GM23338 (cell line): ENCODE measurements around the gene SORBS1. TPM values are rescaled to one million over a fixed set of nuclear protein-coding genes. Genes with fewer than 3 reads are reported as not detected.

Source experiments
- ATAC-seq: fragments of 200-7000 bp; cut with Tn5 transposase; 3 replicates; pipeline ENCODE4 v1.9.1; 2020
- DNase-seq: peaks from one replicate; pipeline ENCODE4 v3.0.0-alpha.2; 2015; ENCODE audit warnings: low spot score
- H2AFZ ChIP-seq: fragments of 200-600 bp; sonication (generic); 2 replicates; pipeline ENCODE4 v1.8.0; 2016; ENCODE audit warnings: antibody characterized with exemption, mild to moderate bottlenecking, moderate library complexity
- H3F3A ChIP-seq: fragments of 200-600 bp; sonication (generic); replicated peaks from 2 replicates; pipeline ENCODE4 v1.8.0; 2017; ENCODE audit warnings: antibody characterized with exemption, mixed run types, low read depth
- H3K27ac ChIP-seq: fragments of 200-600 bp; sonication (generic); 2 replicates; pipeline ENCODE4 v1.6.1; 2016; ENCODE audit warnings: low read depth
- H3K27me3 ChIP-seq: fragments of 200-600 bp; sonication (generic); 2 replicates; pipeline ENCODE4 v1.8.0; 2016; ENCODE audit warnings: mild to moderate bottlenecking, mixed run types, moderate library complexity; ENCODE audit not compliant: insufficient read depth
- H3K36me3 ChIP-seq: fragments of 200-600 bp; sonication (generic); 2 replicates; pipeline ENCODE4 v1.8.0; 2016; ENCODE audit warnings: mild to moderate bottlenecking; ENCODE audit not compliant: insufficient read depth
- H3K4me1 ChIP-seq: fragments of 200-600 bp; sonication (generic); 2 replicates; pipeline ENCODE4 v1.8.0; 2016; ENCODE audit warnings: mild to moderate bottlenecking, moderate library complexity; ENCODE audit not compliant: insufficient read depth
- H3K4me2 ChIP-seq: fragments of 200-600 bp; sonication (generic); 2 replicates; pipeline ENCODE4 v1.7.1; 2017; ENCODE audit warnings: mixed run types
- H3K4me3 ChIP-seq: fragments of 200-600 bp; sonication (generic); 2 replicates; pipeline ENCODE4 v1.6.1; 2016; ENCODE audit warnings: mixed run types
- H3K79me2 ChIP-seq: fragments of 200-600 bp; sonication (generic); replicated peaks from 2 replicates; pipeline ENCODE4 v1.8.0; 2017; ENCODE audit warnings: mild to moderate bottlenecking; ENCODE audit not compliant: insufficient read depth
- H3K9me2 ChIP-seq: fragments of 200-600 bp; sonication (generic); 2 replicates; pipeline ENCODE4 v1.8.0; 2017; ENCODE audit not compliant: insufficient read depth
- H4K20me1 ChIP-seq: fragments of 200-600 bp; sonication (generic); replicated peaks from 2 replicates; pipeline ENCODE4 v1.8.0; 2017; ENCODE audit warnings: mild to moderate bottlenecking; ENCODE audit not compliant: insufficient read depth
- H3K27ac Mint-ChIP-seq: 2 replicates; pipeline ENCODE4 v1.8.0; 2020; ENCODE audit warnings: inconsistent platforms, mild to moderate bottlenecking, moderate library complexity, mixed read lengths
- H3K27me3 Mint-ChIP-seq: 3 replicates; pipeline ENCODE4 v1.8.0; 2022; ENCODE audit warnings: low read depth, mild to moderate bottlenecking, moderate library complexity, mixed read lengths, inconsistent platforms; ENCODE audit not compliant: insufficient read depth, poor library complexity
- H3K36me3 Mint-ChIP-seq: 3 replicates; pipeline ENCODE4 v1.8.0; 2021; ENCODE audit warnings: low read depth, mild to moderate bottlenecking, inconsistent platforms, moderate library complexity, mixed read lengths
- H3K4me1 Mint-ChIP-seq: 3 replicates; pipeline ENCODE4 v1.8.0; 2020; ENCODE audit warnings: mild to moderate bottlenecking, inconsistent platforms, mixed read lengths
- H3K4me3 Mint-ChIP-seq: 3 replicates; pipeline ENCODE4 v1.8.0; 2021; ENCODE audit warnings: moderate library complexity, mild to moderate bottlenecking, inconsistent platforms, mixed read lengths
- H3K9me3 Mint-ChIP-seq: 3 replicates; pipeline ENCODE4 v1.8.0; 2020; ENCODE audit warnings: moderate library complexity, mild to moderate bottlenecking, inconsistent platforms, mixed read lengths
- CREB1 ChIP-seq: fragments of 250-450 bp; sonication (Bioruptor Pico); IDR thresholded peaks from 2 replicates; pipeline ENCODE4 v1.5.0; 2020; ENCODE audit warnings: low read depth, mild to moderate bottlenecking, moderate library complexity
- CTCF ChIP-seq, 2 experiments: fragments of 200-600 bp in 1 of 2; sonication (generic) in 1 of 2; conservative IDR thresholded peaks; 2 replicates each; pipeline versions ENCODE4 v1.5.1 to v1.6.1; 2016 to 2017; ENCODE audit warnings: antibody characterized with exemption in 2 of 2, low read depth in 2 of 2, mild to moderate bottlenecking in 2 of 2, moderate library complexity in 1 of 2
- EZH2 ChIP-seq: fragments of 200-600 bp; sonication (generic); IDR thresholded peaks from one replicate; pipeline ENCODE4 v1.8.0; 2017; ENCODE audit warnings: antibody characterized with exemption, mild to moderate bottlenecking, low read depth; ENCODE audit not compliant: unreplicated experiment
- EZH2phosphoT487 ChIP-seq: fragments of 200-600 bp; sonication (generic); IDR thresholded peaks from one replicate; pipeline ENCODE4 v1.8.1; 2018; ENCODE audit warnings: antibody characterized with exemption; ENCODE audit not compliant: unreplicated experiment
- JUNB ChIP-seq: IDR thresholded peaks from one replicate; pipeline ENCODE4 v1.6.1; 2016; ENCODE audit warnings: antibody characterized with exemption; ENCODE audit not compliant: unreplicated experiment
- NANOG ChIP-seq: IDR thresholded peaks from 2 replicates; pipeline ENCODE4 v1.6.1; 2016; ENCODE audit warnings: antibody characterized with exemption, borderline replicate concordance
- POLR2AphosphoS5 ChIP-seq: IDR thresholded peaks from 2 replicates; pipeline ENCODE4 v1.6.1; 2016; ENCODE audit warnings: antibody characterized with exemption, low read depth
- REST ChIP-seq: IDR thresholded peaks from one replicate; pipeline ENCODE4 v1.6.1; 2018; ENCODE audit warnings: antibody characterized with exemption; ENCODE audit not compliant: unreplicated experiment
- STAT1 ChIP-seq: IDR thresholded peaks from one replicate; pipeline ENCODE4 v1.6.1; 2016; ENCODE audit warnings: antibody characterized with exemption; ENCODE audit not compliant: unreplicated experiment
- ZNF114 ChIP-seq: fragments of 250-450 bp; sonication (Bioruptor Pico); IDR thresholded peaks from 2 replicates; pipeline ENCODE4 v1.5.0; 2020; ENCODE audit warnings: mild to moderate bottlenecking, moderate library complexity
- ZNF331 ChIP-seq: fragments of 250-450 bp; sonication (Bioruptor Pico); IDR thresholded peaks from 2 replicates; pipeline ENCODE4 v1.5.0; 2020; ENCODE audit warnings: low read depth, mild to moderate bottlenecking, moderate library complexity
- polyA plus RNA-seq: library from polyadenylated mRNA; unstranded; fragments of >200 nt; fragmentation: Nextera tagmentation; extraction: Ambion mirVana; gene quantifications from 2 replicates; pipeline ENCODE4 v1.2.1, GENCODE V29; 2016
- total RNA-seq: library from RNA; depleted of rRNA; stranded (reverse); fragments of >200 nt; shearing (Covaris generic); gene quantifications from 2 replicates; pipeline ENCODE4 v1.2.3, GENCODE V29; 2014
- TF ChIP-seq, protein P1 (sequence below): IDR thresholded peaks from 2 replicates; pipeline ENCODE4 v1.6.1; 2016; ENCODE audit warnings: antibody characterized with exemption
- TF ChIP-seq, protein P2 (sequence below): fragments of 250-450 bp; sonication (Bioruptor Pico); IDR thresholded peaks from 2 replicates; pipeline ENCODE4 v1.5.0; 2020; ENCODE audit warnings: mild to moderate bottlenecking, moderate library complexity

The SORBS1 gene
- total and polyA plus RNA-seq, 2 experiments from 2014 or later = 47.7 to 51.5 TPM

DNA sequence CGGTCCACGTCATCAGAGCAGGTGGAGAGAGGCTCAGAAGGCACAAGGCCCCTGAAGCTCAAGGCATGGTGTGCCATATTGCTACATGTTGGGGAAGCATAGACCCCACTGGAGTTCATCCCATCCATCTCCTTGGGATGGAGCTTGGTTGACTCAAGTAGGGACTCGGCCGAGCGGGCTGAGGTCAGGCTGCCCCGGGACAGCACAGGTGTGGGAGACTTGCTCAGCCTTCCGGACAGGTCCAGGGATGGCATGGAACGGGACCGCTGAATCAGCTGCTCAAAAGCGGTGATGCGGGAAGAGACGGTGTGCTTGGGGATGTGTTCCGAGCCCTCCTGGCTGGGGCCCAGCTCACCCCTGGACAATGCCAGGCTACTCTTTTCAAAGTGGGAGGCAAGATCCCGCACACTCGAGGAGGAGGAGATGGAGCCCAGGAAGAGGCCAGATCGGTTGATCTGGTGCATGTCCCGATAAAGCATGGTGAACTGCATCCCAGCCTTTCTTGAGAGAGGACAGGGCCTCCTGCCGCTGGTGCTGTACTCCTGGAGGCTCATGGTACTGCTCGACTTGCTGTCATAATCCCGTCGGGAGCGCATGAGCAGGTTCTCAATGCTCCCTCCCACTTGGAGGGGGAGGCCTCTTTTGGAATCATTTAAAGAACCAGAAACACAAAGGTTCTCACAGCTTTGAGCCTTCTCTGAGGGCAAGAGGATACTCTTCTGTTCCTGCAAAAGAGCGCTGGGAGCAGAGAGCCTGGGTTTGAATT lies 204.8 kb downstream of the SORBS1 start:
- Mint-ChIP-seq H3K36me3 (peaks cover 10% of the 10 kb centered on the region), H3K4me1 (0 out of 3 replicates have a peak, but pooled peaks cover 2% of the 10 kb centered on the region), H3K27ac (no peak overlapping the region), H3K4me3 (no peak overlapping the region), H3K9me3 (no peaks in the 10 kb centered on the region), H3K27me3 (peaks cover 2% of the 10 kb centered on the region)
- Histone ChIP-seq H3K36me3 (peaks cover 9% of the 10 kb centered on the region), H4K20me1 (no peaks in the 10 kb centered on the region), H3K27me3 (no peaks in the 10 kb centered on the region), H3K4me2 (no peak overlapping the region), H3F3A (no peaks in the 10 kb centered on the region), H3K79me2 (no peaks in the 10 kb centered on the region), H3K4me1 (no peaks in the 10 kb centered on the region), H3K9me2 (no peaks in the 10 kb centered on the region), H2AFZ (no peak overlapping the region), H3K27ac (no peak overlapping the region), H3K4me3 (no peak overlapping the region)
- ATAC-seq (no peak), DNase-seq (no peak)
- TF ChIP-seq NANOG (no peak), CTCF (conservative IDR thresholded peaks at IDR 0.05; ENCODE audit: low read depth in 2 of 2) (no peak), STAT1 (no peak), POLR2AphosphoS5 (no peak), CREB1 (CRISPR knock-in tag) (no peak), ZNF114 (no peak), ZNF331 (no peak), REST (no peak), EZH2 (no peak), EZH2phosphoT487 (no peak), JUNB (no peak)
- TF ChIP-seq, protein P1, sequence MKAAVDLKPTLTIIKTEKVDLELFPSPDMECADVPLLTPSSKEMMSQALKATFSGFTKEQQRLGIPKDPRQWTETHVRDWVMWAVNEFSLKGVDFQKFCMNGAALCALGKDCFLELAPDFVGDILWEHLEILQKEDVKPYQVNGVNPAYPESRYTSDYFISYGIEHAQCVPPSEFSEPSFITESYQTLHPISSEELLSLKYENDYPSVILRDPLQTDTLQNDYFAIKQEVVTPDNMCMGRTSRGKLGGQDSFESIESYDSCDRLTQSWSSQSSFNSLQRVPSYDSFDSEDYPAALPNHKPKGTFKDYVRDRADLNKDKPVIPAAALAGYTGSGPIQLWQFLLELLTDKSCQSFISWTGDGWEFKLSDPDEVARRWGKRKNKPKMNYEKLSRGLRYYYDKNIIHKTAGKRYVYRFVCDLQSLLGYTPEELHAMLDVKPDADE = no peak
- TF ChIP-seq, protein P2, sequence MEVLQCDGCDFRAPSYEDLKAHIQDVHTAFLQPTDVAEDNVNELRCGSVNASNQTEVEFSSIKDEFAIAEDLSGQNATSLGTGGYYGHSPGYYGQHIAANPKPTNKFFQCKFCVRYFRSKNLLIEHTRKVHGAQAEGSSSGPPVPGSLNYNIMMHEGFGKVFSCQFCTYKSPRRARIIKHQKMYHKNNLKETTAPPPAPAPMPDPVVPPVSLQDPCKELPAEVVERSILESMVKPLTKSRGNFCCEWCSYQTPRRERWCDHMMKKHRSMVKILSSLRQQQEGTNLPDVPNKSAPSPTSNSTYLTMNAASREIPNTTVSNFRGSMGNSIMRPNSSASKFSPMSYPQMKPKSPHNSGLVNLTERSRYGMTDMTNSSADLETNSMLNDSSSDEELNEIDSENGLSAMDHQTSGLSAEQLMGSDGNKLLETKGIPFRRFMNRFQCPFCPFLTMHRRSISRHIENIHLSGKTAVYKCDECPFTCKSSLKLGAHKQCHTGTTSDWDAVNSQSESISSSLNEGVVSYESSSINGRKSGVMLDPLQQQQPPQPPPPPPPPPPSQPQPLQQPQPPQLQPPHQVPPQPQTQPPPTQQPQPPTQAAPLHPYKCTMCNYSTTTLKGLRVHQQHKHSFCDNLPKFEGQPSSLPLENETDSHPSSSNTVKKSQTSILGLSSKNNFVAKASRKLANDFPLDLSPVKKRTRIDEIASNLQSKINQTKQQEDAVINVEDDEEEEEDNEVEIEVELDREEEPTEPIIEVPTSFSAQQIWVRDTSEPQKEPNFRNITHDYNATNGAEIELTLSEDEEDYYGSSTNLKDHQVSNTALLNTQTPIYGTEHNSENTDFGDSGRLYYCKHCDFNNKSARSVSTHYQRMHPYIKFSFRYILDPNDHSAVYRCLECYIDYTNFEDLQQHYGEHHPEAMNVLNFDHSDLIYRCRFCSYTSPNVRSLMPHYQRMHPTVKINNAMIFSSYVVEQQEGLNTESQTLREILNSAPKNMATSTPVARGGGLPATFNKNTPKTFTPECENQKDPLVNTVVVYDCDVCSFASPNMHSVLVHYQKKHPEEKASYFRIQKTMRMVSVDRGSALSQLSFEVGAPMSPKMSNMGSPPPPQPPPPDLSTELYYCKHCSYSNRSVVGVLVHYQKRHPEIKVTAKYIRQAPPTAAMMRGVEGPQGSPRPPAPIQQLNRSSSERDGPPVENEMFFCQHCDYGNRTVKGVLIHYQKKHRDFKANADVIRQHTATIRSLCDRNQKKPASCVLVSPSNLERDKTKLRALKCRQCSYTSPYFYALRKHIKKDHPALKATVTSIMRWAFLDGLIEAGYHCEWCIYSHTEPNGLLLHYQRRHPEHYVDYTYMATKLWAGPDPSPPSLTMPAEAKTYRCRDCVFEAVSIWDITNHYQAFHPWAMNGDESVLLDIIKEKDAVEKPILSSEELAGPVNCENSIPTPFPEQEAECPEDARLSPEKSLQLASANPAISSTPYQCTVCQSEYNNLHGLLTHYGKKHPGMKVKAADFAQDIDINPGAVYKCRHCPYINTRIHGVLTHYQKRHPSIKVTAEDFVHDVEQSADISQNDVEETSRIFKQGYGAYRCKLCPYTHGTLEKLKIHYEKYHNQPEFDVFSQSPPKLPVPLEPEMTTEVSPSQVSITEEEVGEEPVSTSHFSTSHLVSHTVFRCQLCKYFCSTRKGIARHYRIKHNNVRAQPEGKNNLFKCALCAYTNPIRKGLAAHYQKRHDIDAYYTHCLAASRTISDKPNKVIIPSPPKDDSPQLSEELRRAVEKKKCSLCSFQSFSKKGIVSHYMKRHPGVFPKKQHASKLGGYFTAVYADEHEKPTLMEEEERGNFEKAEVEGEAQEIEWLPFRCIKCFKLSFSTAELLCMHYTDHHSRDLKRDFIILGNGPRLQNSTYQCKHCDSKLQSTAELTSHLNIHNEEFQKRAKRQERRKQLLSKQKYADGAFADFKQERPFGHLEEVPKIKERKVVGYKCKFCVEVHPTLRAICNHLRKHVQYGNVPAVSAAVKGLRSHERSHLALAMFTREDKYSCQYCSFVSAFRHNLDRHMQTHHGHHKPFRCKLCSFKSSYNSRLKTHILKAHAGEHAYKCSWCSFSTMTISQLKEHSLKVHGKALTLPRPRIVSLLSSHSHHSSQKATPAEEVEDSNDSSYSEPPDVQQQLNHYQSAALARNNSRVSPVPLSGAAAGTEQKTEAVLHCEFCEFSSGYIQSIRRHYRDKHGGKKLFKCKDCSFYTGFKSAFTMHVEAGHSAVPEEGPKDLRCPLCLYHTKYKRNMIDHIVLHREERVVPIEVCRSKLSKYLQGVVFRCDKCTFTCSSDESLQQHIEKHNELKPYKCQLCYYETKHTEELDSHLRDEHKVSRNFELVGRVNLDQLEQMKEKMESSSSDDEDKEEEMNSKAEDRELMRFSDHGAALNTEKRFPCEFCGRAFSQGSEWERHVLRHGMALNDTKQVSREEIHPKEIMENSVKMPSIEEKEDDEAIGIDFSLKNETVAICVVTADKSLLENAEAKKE (CRISPR knock-in tag) = no peak
